ENCODE data around the gene SLC4A2.

Gene SLC4A2

DNA sequence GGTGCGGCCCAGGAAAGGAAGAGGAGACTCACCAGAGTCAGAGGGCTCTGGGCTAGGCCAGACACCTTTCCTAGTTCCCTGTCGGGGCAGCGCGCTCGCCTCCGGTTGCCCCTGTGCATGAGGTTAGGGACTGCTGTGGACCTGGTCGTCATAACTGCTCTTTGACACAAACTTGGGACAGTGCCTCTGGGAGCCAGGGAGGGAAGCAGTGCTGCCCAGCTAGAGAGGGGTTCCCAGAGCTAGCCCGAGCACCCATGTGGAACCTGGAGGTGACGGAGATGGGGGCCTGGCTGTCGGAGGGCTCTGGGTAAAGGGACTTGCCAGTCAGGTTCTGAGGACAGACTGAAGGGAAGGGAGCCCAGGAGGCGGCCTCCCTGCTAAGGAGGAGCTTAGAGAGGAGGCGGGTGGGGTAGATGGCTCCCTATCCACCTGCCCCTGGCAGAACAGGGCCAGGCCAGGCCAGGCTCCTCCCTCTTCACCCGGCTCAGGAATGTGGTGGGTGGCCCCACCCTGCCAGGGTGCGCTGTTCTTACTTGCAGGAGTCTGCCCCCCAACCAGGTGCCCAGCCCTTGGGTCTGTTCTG is 56.5 kb downstream of the SLC4A2 start:
- TF ChIP-seq GATA1 (IDR thresholded peaks at IDR 0.05; ENCODE audit: low read depth, low read length) (no peak), POLR2A (IDR thresholded peaks at IDR 0.05; ENCODE audit: low read length) (no peak)
- DNase-seq: no peak

DNA sequence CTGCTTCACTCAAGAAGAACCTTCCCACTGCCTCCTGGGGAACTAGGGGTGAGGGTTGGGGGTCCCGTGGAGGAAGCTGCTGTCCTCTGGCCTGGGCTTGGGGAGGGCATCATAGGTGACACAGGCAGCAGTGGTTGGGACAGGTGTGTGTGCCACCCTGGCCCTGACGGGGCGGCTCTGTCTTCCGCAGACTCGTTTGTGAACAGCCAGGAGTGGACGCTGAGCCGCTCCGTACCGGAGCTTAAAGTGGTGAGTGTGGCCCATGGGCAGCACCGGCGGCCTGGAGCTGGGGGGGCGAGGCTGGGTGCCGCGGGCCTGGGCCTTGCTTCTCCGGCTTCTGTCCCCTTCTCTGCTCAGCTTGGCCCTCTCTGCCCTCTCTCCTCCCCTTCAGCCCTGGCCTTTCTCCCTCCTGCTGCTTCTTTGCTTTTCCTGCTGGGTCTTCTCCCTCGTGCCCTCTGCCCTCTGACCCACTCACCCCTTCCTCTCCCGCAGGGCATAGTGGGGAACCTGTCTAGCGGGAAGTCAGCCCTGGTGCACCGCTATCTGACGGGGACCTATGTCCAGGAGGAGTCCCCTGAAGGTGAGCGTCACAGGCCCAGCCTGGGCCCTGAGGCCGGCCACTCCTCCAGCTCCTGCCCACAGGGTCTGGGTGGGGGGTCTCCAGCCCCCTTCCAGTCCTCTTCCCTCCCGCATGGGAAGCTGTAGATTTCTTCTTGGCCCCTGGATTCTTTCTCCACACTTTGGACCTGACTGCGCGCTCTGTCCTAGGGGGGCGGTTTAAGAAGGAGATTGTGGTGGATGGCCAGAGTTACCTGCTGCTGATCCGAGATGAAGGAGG is 57.4 kb downstream of the SLC4A2 start:
- no peak for DNase-seq
- TF ChIP-seq POLR2A (IDR thresholded peaks at IDR 0.05; ENCODE audit: low read length) (no peak), GATA1 (IDR thresholded peaks at IDR 0.05; ENCODE audit: low read depth, low read length) (no peak)

GRCh38 chr7:151117565-151117964 is 58.2 kb downstream of the SLC4A2 start:
- no peak for DNase-seq
- TF ChIP-seq POLR2A (IDR thresholded peaks at IDR 0.05; ENCODE audit: low read length) (no peak), GATA1 (IDR thresholded peaks at IDR 0.05; ENCODE audit: low read depth, low read length) (no peak)

DNA sequence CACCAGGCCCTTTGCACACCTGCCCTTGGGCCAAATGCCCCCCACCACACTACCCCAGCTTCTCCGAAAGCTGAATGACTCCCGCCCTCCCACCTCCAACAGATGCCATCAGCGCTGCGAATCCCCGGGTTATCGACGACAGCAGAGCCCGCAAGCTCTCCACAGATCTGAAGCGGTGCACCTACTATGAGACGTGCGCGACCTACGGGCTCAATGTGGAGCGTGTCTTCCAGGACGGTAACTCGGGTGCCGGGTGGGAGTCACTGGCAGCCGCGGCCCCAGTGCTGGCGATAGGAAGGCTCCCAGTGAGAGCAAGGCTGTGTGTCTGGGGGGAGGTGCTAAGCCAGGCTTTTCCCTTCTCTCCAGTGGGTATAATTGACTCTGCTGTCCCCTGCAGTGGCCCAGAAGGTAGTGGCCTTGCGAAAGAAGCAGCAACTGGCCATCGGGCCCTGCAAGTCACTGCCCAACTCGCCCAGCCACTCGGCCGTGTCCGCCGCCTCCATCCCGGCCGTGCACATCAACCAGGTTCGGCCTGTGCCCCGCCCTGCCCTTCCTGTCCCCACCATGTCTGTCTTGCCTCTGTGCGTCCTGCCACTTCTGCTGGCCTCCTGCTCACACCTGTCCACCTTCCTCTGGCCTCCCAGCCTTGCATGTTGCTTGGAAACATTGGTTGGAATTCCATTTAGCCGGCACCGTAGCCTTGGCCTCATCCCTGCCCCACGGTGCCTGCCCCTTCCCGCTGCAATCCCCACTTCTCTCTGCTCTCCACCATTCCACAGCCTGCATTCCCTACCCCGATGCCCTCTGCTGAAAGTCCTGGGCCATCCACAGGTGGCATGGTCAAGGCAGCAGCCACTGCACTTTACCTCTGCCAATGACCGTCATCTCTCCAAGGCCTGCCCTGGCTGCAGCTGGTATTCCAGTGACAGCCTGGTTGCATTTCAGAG is 59.0 kb downstream of the SLC4A2 start:
- no peak for TF ChIP-seq POLR2A (IDR thresholded peaks at IDR 0.05; ENCODE audit: low read length)
- TF ChIP-seq GATA1 (IDR thresholded peaks at IDR 0.05; ENCODE audit: low read depth, low read length): no peak
- no peak for DNase-seq

DNA sequence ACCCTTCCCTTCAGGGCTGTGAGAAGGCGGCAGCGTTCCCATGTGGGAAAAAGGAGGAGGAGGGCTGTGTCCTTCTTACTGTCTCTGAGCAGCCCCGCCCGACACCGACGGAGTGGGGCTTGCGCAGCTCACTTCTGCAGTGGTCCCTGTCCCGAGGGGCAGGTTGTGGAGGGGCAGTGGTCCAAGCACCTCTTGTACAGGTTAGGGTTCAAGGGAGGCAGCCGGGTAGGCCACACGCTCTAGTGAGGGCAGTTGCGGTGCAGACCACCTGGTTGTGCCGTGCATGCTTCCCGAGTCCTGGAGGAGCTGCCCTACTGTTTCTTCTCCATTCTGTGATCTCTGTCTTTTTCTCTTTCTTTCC is 59.6 kb downstream of the SLC4A2 start:
- TF ChIP-seq GATA1 (IDR thresholded peaks at IDR 0.05; ENCODE audit: low read depth, low read length) (no peak), POLR2A (IDR thresholded peaks at IDR 0.05; ENCODE audit: low read length) (no peak)
- DNase-seq: no peak

DNA sequence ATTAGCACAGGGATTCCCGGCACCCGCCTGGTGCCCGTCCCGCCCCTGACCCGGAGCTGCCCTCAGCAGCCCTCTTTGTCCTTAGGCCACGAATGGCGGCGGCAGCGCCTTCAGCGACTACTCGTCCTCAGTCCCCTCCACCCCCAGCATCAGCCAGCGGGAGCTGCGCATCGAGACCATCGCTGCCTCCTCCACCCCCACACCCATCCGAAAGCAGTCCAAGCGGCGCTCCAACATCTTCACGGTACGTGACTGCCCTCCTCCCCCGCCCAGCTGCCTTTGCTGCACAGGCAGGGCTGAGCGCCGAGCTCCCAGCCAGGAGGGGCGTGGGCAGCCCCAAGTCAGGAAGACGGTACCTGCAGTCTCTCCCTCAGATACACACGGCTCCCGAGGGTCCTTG is 60.5 kb downstream of the SLC4A2 start:
- no peak for DNase-seq

GRCh38 chr7:151120896-151121295 is 61.5 kb downstream of the SLC4A2 start:
- TF ChIP-seq GATA1 (IDR thresholded peaks at IDR 0.05; ENCODE audit: low read depth, low read length): no peak
- no peak for TF ChIP-seq POLR2A (IDR thresholded peaks at IDR 0.05; ENCODE audit: low read length)
- DNase-seq: no peak

More for the DNA sequence above, 60.5 kb downstream of the SLC4A2 start:
- TF ChIP-seq POLR2A (IDR thresholded peaks at IDR 0.05; ENCODE audit: low read length) (no peak), GATA1 (IDR thresholded peaks at IDR 0.05; ENCODE audit: low read depth, low read length) (no peak)

GRCh38 chr7:151121380-151122170 is 62.2 kb downstream of the SLC4A2 start:
- TF ChIP-seq POLR2A (IDR thresholded peaks at IDR 0.05; ENCODE audit: low read length) (no peak), GATA1 (IDR thresholded peaks at IDR 0.05; ENCODE audit: low read depth, low read length) (no peak)
- no peak for DNase-seq

DNA sequence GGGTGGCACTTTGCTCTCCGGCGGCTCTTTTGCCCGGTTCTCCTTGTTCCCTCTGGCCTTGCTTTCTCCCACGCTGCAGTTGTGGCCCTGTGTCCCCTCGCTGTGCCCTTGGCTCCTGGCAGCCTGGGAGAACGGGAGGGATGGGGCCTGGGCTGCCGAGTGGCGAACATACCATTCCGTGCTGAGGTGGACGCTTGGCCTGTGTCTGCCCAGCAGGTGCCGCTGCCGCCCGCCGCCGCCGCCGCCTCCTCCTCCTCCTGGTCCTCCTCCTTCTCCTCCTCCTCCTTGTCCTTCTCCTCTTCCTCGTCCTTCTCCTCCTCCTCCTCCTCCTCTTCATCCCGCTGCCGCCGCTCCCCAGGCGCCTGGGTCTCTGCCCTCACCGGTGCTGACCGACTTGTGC is 62.9 kb downstream of the SLC4A2 start:
- no peak for DNase-seq
- TF ChIP-seq GATA1 (IDR thresholded peaks at IDR 0.05; ENCODE audit: low read depth, low read length) (no peak), POLR2A (IDR thresholded peaks at IDR 0.05; ENCODE audit: low read length) (no peak)

- TF ChIP-seq GATA1 (IDR thresholded peaks at IDR 0.05; ENCODE audit: low read depth, low read length): no peak
- TF ChIP-seq POLR2A (IDR thresholded peaks at IDR 0.05; ENCODE audit: low read length): no peak
- DNase-seq: no peak
These were observed 63.4 kb downstream of the SLC4A2 start for GRCh38 chr7:151122796-151123157.

DNA sequence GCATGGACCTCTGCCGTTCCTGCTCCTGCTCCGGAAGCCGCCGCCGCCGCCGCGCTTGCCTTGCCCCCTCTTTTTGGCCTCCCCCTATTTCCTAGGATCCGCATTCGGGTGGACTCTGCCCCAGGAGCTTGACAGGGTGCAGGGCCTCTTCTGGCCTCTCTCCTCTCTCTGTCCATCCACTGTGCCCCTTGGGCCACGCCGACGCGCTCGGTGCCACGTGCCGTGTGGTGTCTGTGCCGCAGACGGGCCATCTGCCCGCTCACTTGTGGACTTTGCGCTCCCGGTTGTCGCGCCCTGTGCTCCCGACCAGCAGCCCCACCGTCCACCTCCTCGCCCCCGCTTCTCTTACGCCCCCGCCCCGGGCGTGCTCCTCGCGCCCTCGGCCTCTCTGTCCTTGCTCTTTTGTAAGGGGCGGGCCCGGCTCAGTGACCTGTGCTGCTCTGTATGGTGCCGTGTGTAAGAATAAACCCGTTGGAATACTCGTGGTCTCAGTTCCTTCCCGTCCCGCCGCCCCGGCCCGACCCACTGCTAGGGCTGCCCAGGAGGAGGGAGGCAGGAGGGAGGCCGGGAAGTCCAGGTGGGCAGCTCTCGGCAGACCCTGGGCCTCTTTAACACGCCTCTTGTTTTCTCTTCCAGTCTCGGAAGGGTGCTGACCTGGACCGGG is 63.9 kb downstream of the SLC4A2 start:
- TF ChIP-seq POLR2A (IDR thresholded peaks at IDR 0.05; ENCODE audit: low read length): no peak
- TF ChIP-seq GATA1 (IDR thresholded peaks at IDR 0.05; ENCODE audit: low read depth, low read length): no peak
- DNase-seq: no peak

DNA sequence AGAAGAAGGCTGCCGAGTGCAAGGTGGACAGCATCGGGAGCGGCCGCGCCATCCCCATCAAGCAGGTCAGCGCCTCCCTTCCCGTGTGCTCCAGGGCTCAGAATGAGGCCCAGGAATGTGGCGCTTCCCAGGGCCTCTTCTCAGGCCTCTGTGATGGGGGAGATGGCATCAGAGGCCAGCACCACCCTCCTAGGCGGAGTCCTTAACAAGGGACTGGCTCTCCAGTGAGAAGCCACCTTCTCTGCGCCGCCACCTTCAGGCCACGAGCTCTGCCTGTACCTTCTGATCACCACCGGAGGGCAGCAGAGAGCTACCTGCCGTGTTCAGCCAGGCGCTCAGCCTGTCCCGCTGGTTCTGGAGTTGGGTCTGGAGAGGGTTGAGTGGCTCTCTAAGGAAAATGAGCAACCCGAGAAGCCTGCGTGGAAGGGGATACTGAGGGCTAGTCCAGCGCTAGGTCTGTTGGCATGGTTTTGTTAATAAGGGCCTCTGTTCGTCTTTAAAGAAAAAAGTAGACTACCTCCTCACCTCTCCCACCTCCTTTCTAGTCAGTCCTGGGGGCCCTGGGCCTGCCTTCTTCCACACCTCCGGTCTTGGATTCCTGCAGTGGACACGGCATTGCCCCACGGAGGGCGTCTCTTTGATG is 64.6 kb downstream of the SLC4A2 start:
- DNase-seq: peak; percentile 85 to 91
- no peak for TF ChIP-seq POLR2A (IDR thresholded peaks at IDR 0.05; ENCODE audit: low read length)
- no peak for TF ChIP-seq GATA1 (IDR thresholded peaks at IDR 0.05; ENCODE audit: low read depth, low read length)
